HG03432 (cell line): ENCODE data around the gene LPCAT1.
"Not testable (repeated sequence)": the region's sequence is repeated elsewhere in the genome, so short reads cannot be mapped to it uniquely, and the experiment has no call there.

ENCODE experiments used
- ATAC-seq: cut with Tn5 transposase; IDR thresholded peaks from one replicate; pipeline ENCODE4 v1.9.1; 2021; ENCODE audit warnings: mild to moderate bottlenecking, moderate library complexity; ENCODE audit not compliant: unreplicated experiment

Gene LPCAT1

DNA sequence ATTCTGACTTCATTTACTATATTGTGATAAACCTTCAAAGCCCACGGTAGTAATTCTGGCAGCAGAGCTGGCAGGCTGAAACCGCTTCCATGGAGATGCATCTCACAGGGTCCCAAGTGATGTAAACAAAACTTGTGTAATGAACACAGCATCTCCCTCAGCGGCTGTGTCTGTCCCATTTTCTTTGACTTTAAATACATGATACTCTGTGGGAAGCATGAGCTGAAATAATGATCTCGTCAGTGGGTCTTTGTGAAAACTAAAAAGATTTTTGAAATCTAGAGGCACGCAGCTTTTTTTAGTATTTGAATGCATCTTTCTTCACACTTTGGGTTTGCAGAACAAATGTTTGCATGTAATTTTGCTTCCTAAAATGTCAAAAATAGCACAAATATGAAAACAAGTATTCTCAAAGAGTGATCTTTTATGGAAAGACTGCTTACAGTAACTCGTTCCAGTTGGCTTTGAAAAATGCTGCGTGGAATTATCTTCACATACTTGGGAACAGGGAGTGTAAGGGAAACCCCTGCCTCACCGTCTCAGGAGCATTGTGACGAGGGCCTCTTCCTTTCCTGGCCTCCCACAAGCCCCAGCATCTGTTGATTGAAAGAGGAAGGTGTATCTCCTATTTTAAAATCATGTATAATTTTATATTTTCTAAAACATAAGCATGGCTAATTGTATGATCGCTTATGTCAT is 18.1 kb upstream of the LPCAT1 start:
- no peak for ATAC-seq

DNA sequence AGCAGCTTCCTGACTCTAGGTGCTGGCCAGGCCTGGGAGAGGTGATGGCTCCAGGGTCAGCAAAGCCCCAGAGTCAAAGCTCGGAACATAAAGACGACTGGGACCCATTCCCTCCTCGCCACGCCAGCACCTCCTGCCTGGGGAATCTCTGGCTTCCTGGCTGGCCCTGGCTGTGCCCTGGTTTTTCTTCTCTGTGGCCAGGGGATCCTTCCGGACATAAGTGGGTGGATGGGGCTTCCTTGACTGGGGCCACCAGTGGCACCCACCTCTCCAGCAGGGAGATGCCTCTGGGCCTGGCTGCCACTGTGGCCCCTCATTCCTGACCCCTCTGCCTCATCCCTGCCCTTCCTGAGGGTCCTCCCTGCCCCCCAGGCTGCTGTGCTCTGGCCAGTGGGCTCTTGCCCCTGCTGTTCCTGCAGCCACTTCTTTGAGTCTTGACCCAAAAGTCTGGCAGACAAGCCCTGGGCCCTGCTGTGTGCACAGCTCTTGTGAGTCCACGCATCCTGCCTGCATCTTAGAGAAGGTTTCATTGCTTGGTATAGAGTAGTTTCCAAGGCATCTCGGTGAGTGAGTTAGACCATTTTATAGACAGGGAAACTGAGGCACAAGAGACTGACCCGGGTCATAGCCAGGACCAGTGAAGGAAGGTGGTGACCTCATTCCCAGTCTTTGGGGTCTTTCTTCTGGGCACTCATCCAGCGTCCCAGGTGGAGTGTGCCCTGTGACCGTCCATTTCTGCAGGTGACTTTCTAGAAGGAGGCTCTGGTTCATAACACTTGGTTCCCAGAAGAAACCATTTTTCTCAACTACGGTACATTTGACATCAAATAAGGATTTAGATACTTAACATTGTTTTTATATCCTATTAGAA is 17.3 kb upstream of the LPCAT1 start:
- no peak for ATAC-seq

DNA sequence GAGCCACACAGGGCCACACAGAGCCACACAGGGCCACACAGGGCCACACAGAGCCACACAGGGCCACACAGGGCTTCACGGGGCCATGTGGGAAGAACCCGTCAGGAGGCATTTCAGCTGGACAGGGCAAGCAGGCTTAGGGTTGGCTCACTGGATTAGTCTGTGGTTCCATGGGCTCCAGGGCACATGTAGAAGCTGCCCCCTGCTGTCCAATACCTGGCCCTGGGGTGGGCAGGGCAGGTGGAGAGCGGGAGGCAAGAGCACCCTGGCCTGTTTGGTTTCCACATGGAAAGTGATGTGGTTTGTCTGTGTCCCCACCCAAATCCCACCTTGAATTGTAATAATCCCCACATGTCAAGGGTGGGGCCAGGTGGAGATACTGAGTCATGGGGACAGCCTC is 16.4 kb upstream of the LPCAT1 start:
- no peak for ATAC-seq

DNA sequence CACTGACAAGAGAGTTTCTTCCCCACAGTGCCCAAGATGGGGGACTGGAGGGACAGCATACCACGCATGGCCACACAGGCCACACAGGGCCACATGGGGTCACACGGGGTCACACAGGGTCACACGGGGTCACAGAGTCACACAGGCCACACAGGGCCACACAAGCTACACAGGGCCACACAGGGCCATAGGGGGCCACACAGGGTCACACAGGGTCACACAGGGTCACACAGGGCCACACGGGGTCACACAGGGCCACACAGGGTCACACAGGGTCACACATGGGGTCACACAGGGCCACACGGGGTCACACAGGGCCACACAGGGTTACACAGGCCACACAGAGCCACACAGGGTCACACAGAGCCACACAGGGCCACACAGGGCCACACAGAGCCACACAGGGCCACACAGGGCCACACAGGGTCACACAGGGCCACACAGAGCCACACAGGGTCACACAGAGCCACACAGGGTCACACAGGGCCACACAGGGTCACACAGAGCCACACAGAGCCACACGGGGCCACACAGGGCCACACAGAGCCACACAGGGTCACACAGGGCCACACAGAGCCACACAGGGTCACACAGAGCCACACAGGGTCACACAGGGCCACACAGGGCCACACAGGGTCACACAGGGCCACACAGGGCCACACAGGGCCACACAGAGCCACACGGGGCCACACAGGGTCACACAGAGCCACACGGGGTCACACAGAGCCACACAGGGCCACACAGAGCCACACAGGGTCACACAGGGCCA is 15.8 kb upstream of the LPCAT1 start:
- not testable (repeated sequence) for ATAC-seq

DNA sequence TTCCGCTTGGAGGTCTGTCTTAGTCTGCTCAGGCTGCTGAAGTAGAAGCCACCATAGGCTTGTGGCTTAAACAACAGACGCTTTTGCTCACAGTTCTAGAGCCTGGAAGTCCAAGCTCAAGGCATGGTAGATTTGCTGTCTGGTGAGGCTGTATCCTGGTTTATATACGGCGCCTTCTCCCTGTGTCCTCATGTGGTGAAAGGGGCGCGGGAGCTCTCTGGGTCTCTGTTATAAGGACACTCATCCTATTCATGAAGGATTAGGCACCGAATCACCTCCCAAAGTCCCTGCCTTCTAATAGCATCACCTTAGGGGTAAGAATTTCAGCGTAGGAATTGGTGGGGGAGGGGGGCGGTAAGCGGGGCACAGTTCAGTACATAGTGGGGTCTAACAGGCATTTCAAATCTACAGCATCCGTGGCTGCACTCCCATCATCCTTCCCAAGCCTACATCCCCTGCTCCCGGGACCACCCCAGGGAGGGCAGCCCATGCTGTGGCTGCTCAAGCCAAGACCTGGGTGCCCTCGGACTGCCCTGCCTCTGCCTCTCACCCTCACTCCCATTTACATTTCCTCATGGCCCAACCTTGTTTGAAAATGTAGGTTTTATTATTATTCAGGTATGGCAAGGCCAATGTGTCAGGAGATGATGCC is 15.1 kb upstream of the LPCAT1 start:
- ATAC-seq, result no peak

DNA sequence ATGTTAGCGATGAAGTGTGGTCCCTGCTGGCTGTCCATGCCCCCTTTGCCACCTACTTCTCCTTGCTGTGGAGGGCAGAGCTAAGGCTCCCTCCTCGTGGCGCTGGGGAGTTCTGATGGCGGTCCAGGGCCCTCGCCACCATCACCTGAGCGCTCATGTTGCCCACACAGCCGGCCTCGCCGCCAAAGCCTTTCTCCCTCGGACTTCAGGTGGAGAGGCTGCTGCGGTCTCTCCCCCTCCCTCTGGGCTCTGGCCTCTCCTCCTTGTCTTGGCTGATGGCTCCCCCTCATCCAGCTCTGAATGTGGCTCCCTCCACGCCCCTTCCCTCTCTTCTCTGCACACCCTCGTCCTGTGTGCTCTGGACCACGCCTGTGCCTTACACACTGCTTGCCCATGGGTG is 14.5 kb upstream of the LPCAT1 start:
- no peak for ATAC-seq

DNA sequence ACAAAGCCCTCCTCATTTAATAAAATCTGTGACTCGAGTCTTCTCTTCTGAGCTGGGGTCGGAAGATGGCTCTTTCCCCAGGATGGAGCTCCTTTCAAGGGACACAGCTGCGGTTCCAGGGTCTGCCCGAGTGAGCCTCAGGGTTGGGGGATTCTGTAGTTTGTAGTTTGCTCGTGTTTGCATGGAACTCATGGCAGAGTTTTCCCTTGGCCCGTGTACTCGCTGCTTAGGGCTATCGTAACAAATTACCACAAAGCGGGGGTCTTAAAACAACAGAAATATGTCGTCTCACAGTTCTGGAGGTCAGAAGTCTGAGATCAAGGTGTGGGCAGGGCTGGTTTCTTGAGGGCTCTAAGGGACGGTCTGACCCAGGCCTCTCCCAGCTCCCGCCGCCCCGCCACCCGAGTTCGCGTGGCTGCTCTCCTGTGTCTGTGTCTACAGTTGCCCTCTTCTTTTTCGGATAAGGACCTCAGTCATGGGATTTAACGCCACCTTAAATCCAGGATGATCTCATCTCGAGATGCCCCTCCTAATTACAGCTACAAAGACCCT is 13.9 kb upstream of the LPCAT1 start:
- no peak for ATAC-seq

DNA sequence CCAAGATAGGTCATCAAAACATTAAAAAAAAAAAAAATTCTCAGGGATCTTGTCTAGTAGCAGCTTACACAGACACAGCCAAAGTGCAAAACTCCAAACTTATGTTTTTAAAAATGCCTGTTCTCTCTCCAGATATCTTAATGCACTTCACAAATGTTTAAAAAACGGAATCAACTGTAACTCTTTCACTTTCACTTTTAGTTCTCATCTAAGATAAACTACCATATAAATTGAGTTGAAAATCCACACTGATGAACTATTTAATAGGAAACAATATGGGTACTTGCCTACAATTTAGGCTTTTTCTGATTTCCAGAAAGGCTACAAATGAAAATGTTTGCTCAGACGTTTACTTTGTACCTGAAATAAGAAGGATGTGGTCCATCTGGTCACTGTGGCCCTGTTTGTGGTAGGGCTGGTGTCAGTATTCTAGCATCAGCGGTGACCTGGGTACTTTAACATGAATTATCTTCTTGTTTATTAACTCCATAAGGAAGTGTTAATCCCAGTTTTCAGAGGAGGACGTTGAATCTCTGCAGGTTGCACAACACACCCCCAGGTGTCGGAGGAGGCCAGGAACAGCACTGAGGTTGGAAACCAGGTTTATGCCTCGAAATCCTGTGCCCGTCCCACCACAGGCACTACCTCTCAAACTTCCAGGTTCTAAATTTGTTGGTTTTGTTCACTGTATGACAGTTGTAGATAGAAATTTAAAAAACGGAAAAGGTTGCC is 13.3 kb upstream of the LPCAT1 start:
- no peak for ATAC-seq

DNA sequence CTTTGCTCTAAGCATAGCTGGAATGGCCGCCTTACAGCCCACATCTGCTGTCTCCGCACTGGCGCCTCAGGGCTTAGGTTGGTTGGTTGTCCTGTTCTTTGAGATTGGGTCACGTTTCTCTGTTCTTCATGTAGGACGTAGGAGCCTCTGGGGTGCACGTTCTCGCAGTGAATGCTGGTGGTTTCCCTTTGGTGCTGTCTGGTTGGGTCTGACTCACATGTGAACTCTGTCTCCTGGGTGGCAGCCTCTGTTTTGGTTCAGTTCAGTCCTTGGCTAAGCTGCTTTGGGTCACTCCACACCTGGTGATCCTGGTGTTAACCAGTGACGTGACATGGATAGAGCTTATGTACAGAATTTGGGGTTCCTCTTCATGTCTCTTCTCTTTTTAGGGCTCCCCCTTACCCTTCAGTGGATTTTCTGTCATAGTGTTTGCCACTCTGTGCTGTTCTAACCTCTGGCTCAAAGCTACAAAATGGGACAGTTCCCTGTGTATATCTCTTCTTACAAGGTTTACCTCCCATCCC is 12.6 kb upstream of the LPCAT1 start:
- peak; percentile 99 for ATAC-seq

DNA sequence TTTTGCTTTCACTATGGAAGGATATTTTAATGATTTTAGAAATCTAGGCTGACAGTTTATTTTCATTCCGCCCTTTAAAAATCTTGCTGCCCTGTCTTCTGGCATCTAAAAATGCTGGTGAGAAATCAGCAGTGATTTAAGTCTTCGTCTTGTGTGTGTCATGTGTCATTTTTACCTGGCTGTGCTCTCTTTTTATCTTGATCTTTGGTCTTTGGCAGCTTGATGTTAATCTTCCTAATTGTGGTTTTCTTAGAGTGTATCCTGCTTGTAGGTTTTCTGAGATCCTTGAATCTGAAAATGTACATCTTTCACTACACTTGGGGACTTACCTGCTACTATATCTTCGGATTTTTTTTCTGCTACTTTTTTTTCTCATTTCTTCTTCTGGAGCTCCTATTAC is 11.9 kb upstream of the LPCAT1 start:
- no peak for ATAC-seq

DNA sequence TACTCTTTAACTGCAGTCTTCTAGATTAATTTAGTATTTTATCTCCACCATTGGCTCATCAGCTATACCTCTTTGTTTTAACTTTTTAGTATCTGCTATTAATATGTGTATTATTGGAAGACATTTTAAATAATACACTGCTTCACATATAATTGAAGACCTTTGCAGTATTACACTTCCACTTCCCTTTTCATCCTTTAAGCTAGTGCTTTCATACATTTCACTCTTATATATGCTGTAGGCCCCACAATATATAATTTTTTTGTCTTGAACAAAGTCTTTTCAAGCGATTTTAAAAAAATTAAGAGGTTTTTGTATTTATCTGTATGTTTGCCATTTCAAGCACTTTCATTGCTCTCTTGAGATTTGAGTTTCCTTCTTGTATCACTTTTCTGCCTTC is 8.6 kb upstream of the LPCAT1 start:
- ATAC-seq, result no peak

DNA sequence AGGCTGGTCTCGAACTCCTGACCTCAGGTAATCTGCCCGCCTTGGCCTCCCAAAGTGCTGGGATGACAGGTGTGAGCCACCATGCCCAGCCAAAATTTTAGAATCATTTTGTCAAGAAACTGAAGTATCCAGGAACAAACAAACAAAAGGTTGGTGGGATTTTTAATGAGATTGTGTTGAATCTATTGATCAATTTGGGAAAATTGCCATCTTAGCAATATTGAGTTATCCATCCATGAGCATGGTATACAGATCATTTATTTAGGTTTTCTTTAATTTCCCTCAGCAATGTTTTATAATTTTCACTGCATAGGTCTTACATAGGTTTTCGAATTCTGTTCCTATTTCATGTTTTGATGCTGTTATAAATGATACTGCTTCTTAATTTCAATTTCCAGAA is 5.7 kb upstream of the LPCAT1 start:
- no peak for ATAC-seq

DNA sequence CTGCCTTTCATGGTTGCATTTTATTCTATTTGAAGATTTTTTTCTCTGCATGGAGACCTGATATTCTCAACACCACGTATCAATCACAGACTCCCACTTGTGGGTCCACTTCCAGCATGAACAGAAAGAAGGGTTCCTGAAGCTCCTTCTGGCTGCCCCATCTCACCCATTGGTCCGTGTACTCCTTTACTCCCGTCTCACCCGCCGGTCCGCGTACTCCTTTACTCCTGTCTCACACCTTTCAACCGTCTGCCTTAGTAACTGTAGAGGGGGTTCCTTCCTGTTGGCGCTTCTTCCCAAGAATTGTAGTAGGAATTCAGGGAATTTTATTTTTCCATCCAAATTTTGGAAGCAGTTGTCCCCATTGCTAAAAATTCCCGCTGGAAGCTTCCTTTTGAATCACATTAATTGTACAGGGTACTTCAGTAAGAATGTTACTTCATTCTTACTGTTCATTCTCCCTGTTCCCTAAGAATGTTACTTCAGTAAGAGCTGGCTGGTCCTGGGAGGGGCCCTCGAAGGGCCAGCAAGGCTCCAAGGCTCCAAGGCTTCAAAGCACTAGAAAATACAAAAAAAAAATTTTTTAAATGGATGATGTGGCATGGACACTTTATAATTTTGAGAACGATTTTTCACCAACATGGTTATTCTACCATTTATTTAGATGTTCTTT is 3.9 kb upstream of the LPCAT1 start:
- ATAC-seq, result no peak

DNA sequence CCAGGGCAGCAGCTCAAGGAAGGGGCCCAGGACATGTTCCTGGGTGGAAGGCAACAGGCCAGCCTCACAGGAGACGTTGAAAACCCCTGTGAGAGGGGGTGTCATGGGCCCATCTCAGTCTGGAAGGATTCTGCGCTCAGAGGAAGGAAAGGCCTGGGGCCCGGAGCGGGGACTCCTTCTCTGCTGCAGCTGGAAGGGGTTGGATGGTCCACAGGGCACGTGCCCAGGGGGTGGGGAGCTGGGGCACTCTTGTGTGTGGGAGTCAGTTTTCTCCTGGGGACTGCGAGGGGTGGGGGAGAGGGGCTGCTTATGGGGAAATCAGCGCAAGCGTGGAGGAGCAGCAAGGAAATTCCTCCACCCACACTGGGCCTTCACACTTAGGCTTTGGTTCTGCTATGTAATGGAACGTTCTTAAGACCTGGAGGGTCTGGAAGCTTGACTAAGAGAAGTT is 2.9 kb upstream of the LPCAT1 start:
- ATAC-seq, result no peak

DNA sequence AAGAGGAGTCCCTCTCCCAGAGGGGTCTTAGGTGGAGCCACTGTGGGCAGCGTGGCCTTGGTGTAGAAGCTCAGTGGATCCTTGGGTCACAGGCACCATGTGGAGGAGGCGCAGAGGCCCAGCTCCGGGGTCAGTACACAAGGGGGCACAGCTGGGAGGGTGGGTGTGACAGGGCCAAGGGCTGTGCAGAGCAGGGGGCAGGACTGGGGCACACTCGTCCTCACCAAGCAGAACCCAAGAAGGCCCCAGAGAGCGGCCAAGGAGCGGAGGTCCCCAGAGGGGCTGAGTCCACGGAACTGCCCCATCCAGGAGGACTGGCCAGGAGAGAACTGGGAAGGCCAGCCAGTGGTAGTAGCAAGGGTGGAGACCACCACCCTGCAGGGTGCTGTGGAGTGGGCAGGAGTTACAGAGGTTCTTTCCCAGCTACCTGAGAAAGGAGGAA is 2.5 kb upstream of the LPCAT1 start:
- ATAC-seq, result no peak

DNA sequence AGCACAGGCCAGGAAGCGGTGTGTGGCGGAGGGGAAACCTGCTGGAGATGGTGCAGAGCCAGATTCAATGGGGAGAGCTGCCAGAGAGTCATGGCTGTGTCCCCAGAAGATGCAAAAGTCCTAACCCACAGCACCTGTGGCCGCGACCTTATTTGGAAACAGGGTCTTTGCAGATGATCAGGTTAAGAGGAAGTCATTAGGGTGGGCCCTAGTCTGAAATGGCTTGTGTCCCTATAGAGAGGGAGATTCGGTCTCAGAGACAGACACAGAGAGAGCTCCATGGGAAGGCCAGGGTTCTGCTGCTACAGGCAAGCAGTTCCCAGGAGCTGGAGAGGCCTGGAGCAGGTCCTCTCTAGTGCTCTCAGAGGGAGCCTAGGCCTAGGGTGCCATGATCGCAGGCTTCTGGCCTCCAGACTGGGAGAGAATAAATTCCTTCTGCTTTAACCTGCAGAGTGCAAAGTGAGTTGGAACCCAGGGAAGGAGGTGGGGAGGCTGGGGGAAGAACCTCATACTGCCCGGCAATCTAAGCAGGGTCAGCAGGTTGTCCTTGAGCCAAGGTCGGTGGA is 1.9 kb upstream of the LPCAT1 start:
- no peak for ATAC-seq

DNA sequence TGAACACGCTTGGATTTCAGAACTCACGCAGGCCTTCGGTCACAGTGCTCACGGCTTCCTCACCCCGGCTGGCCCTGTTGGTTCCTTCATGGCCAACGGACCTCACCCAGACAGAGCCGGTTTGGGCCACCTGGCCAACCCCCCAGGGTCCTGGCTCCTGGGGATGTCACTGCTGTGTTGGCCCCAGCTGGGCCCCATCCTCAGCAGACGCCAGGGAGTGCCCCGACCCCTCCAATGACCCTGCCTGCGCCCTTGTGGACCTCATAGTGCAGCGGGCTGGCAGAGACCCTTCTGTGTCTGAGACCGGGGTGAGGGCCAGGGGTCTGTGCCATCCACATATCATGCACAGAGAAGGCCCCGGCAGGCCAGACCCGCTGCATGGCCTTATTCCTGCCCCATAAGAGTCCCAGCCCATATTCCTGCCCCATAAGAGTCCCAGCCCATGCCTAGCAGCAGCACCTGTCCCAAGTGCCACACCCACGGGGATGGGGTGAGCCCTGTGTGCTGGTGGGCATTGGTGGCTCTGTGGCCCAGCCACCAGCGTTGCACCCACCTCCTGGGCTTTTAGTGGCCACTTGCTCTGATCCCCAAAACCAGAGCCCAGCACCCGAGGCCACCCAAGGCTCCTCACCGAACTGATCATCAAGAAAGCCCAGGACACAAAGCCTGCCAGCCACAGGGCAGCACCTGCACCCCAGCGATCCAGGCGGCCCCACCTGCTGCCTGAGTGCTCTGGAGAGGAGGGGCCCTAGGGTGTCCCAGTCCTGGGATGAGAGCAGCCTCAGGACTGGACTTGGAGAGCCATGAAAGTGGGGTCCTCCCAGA is 1.3 kb upstream of the LPCAT1 start:
- no peak for ATAC-seq

DNA sequence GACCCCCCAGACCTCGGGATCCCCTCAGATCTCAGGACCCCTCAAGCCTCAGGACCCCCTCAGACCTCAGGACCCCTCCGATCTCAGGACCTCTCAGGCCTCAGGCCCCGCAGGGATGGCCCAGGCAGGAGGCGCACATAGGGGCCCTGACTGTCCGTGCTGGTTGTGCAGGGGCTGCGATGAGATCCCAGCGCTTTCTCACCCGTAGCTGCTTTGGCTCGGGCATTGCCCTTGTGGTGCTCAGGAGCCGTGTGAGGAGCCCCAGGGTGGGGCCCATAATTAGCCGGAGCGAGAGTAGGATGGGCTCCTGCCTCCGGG is 680 bp upstream of the LPCAT1 start:
- no peak for ATAC-seq
